SK-N-MC (cell line): ENCODE results near the gene NDUFS3.

ENCODE experiments used
- EZH2 ChIP-seq: fragments of 200-600 bp; sonication (generic); IDR thresholded peaks from one replicate; pipeline ENCODE4 v1.6.1; 2017; ENCODE audit warnings: antibody characterized with exemption
- POLR2AphosphoS5 ChIP-seq: IDR thresholded peaks from 2 replicates; pipeline ENCODE4 v1.6.1; 2012; ENCODE audit warnings: mild to moderate bottlenecking, low read depth, low read length, borderline replicate concordance

GRCh38 chr11:47589977-47590861 lies 11.3 kb downstream of the NDUFS3 start:
- TF ChIP-seq EZH2, result no peak
- TF ChIP-seq POLR2AphosphoS5, result no peak
